HFFc6 (cell line): ENCODE results near the gene RUNX1. TPM values are rescaled to one million over a fixed set of nuclear protein-coding genes. Genes with fewer than 3 reads are reported as not detected.

ENCODE experiments used
- DNase-seq: peaks from one replicate; pipeline ENCODE4 v3.0.0-alpha.2; 2018
- H3K27ac Mint-ChIP-seq: 2 replicates; pipeline ENCODE4 v1.8.0; 2020; ENCODE audit warnings: mild to moderate bottlenecking, mixed read lengths
- H3K27me3 Mint-ChIP-seq: 2 replicates; pipeline ENCODE4 v1.8.0; 2021; ENCODE audit warnings: mild to moderate bottlenecking, moderate library complexity, mixed read lengths; ENCODE audit not compliant: insufficient read depth
- H3K36me3 Mint-ChIP-seq: 2 replicates; pipeline ENCODE4 v1.8.0; 2021; ENCODE audit warnings: low read depth, mixed read lengths
- H3K4me1 Mint-ChIP-seq: 2 replicates; pipeline ENCODE4 v1.8.0; 2020; ENCODE audit warnings: low read depth, mixed read lengths
- H3K4me3 Mint-ChIP-seq: 2 replicates; pipeline ENCODE4 v1.8.0; 2020; ENCODE audit warnings: mild to moderate bottlenecking, moderate library complexity, mixed read lengths
- H3K9me3 Mint-ChIP-seq: 2 replicates; pipeline ENCODE4 v1.8.0; 2020; ENCODE audit warnings: mild to moderate bottlenecking, mixed read lengths
- CTCF ChIP-seq: fragments of 200-600 bp; sonication (generic); IDR thresholded peaks from 2 replicates; pipeline ENCODE4 v1.5.0; 2021; ENCODE audit warnings: antibody characterized with exemption, mild to moderate bottlenecking
- total RNA-seq, 6 experiments: library from RNA; stranded (reverse); fragmentation: NEBNext Ultra II Directional; extraction: Animal tissue kit (Norgen Biotek cat#: 25700); gene quantifications; 2 replicates in 1 of 6; 3 replicates in 5 of 6; pipeline ENCODE4 v1.2.3, GENCODE V29; 2021

Gene RUNX1
- total RNA-seq, 6 experiments from 2014 or later: 57.4 to 78.9 (median 61.3) TPM

- H3K4me3 Mint-ChIP-seq: peak overlapping the region; percentile 92
- peaks cover 37% of the 10 kb centered on the region for H3K36me3 Mint-ChIP-seq
- peaks cover 16% of the 10 kb centered on the region for H3K27me3 Mint-ChIP-seq
- peaks cover 10% of the 10 kb centered on the region for H3K9me3 Mint-ChIP-seq
- DNase-seq: peak; percentile 69
- TF ChIP-seq CTCF: peak; percentile 95
- H3K4me1 Mint-ChIP-seq: peaks cover 36% of the 10 kb centered on the region
- peak overlapping the region; percentile 94 for H3K27ac Mint-ChIP-seq
Measured at GRCh38 chr21:34889676-34890469, 159.2 kb downstream of the RUNX1 start.

- DNase-seq: peak; percentile 71
- Mint-ChIP-seq H3K36me3 (peaks cover 43% of the 10 kb centered on the region), H3K4me3 (peak overlapping the region; percentile 92), H3K4me1 (peaks cover 32% of the 10 kb centered on the region), H3K9me3 (peaks cover 10% of the 10 kb centered on the region), H3K27ac (peak overlapping the region; percentile 96), H3K27me3 (peaks cover 16% of the 10 kb centered on the region)
- TF ChIP-seq CTCF: no peak
Measured at GRCh38 chr21:34889320-34889675, 159.8 kb downstream of the RUNX1 start.

GRCh38 chr21:34888569-34889319 lies 160.4 kb downstream of the RUNX1 start:
- peaks cover 10% of the 10 kb centered on the region for H3K9me3 Mint-ChIP-seq
- peak overlapping the region; percentile 99 for H3K27ac Mint-ChIP-seq
- peaks cover 16% of the 10 kb centered on the region for H3K27me3 Mint-ChIP-seq
- peak; percentile 96 for DNase-seq
- H3K36me3 Mint-ChIP-seq: peaks cover 49% of the 10 kb centered on the region
- TF ChIP-seq CTCF: no peak
- H3K4me1 Mint-ChIP-seq: peaks cover 32% of the 10 kb centered on the region
- H3K4me3 Mint-ChIP-seq: peak overlapping the region; percentile 93

GRCh38 chr21:34887725-34888568 lies 161.2 kb downstream of the RUNX1 start:
- peak overlapping the region; percentile 93 for H3K4me3 Mint-ChIP-seq
- H3K4me1 Mint-ChIP-seq: peaks cover 32% of the 10 kb centered on the region
- peaks cover 10% of the 10 kb centered on the region for H3K9me3 Mint-ChIP-seq
- H3K27me3 Mint-ChIP-seq: peaks cover 18% of the 10 kb centered on the region
- H3K27ac Mint-ChIP-seq: peak overlapping the region; percentile 99
- no peak; the same call in 1 of the 2 replicates for TF ChIP-seq CTCF
- peaks cover 57% of the 10 kb centered on the region for H3K36me3 Mint-ChIP-seq
- peak; percentile 97 for DNase-seq

GRCh38 chr21:34887105-34887442 lies 162.0 kb downstream of the RUNX1 start:
- Mint-ChIP-seq H3K36me3 (peaks cover 65% of the 10 kb centered on the region), H3K27me3 (peaks cover 22% of the 10 kb centered on the region), H3K9me3 (peaks cover 10% of the 10 kb centered on the region), H3K27ac (peak overlapping the region; percentile 99), H3K4me3 (peak overlapping the region; percentile 93), H3K4me1 (peaks cover 33% of the 10 kb centered on the region)
- DNase-seq: no peak
- no peak for TF ChIP-seq CTCF
